Neuron (in vitro differentiated cells): ENCODE data around the gene AMD1.

Experiments
- H2AFZ ChIP-seq: one replicate; pipeline ENCODE4 v1.6.1; 2013; ENCODE audit warnings: low read depth, mild to moderate bottlenecking, inconsistent platforms, low read length, moderate library complexity
- H3K27me3 ChIP-seq: one replicate; pipeline ENCODE4 v1.6.1; 2013; ENCODE audit warnings: low read length; ENCODE audit not compliant: insufficient read depth
- H3K36me3 ChIP-seq: one replicate; pipeline ENCODE4 v1.6.1; 2013; ENCODE audit warnings: low read length; ENCODE audit not compliant: insufficient read depth
- H3K4me1 ChIP-seq: one replicate; pipeline ENCODE4 v1.6.1; 2013; ENCODE audit warnings: low read length; ENCODE audit not compliant: insufficient read depth
- H3K4me3 ChIP-seq: 2 replicates; pipeline ENCODE4 v1.5.1; 2013; ENCODE audit warnings: mild to moderate bottlenecking, low read length, moderate library complexity
- H3K9me3 ChIP-seq: one replicate; pipeline ENCODE4 v1.6.1; 2013; ENCODE audit warnings: low read length

The AMD1 gene

GRCh38 chr6:110858562-110859214 lies 15.9 kb upstream of the AMD1 start:
- H3K27me3 ChIP-seq, result no peaks in the 10 kb centered on the region
- H3K9me3 ChIP-seq, result no peaks in the 10 kb centered on the region
- H3K36me3 ChIP-seq, result no peaks in the 10 kb centered on the region
- no peak overlapping the region for H2AFZ ChIP-seq
- H3K4me1 ChIP-seq, result no peaks in the 10 kb centered on the region
- no peak overlapping the region for H3K4me3 ChIP-seq

- no peaks in the 10 kb centered on the region for H3K36me3 ChIP-seq
- no peaks in the 10 kb centered on the region for H3K27me3 ChIP-seq
- H2AFZ ChIP-seq, result no peak overlapping the region
- H3K4me1 ChIP-seq, result peaks cover under 1% of the 10 kb centered on the region
- H3K9me3 ChIP-seq, result no peaks in the 10 kb centered on the region
- H3K4me3 ChIP-seq, result no peak overlapping the region
Measured at GRCh38 chr6:110859335-110859792, 15.2 kb upstream of the AMD1 start.

- Histone ChIP-seq H3K4me3 (no peak overlapping the region), H3K36me3 (no peaks in the 10 kb centered on the region), H3K27me3 (no peaks in the 10 kb centered on the region), H3K9me3 (no peaks in the 10 kb centered on the region), H2AFZ (peak overlapping the region; percentile 5), H3K4me1 (peaks cover 10% of the 10 kb centered on the region)
Measured at GRCh38 chr6:110864824-110865223, 9.8 kb upstream of the AMD1 start.

- H3K4me1 ChIP-seq, result peaks cover 18% of the 10 kb centered on the region
- no peaks in the 10 kb centered on the region for H3K27me3 ChIP-seq
- peak overlapping the region; percentile 49 for H2AFZ ChIP-seq
- no peaks in the 10 kb centered on the region for H3K9me3 ChIP-seq
- peak overlapping the region; percentile 83 for H3K4me3 ChIP-seq
- no peaks in the 10 kb centered on the region for H3K36me3 ChIP-seq
Measured at GRCh38 chr6:110874880-110875547, 429 bp downstream of the AMD1 start.

GRCh38 chr6:110875548-110876169 lies 1.1 kb downstream of the AMD1 start:
- Histone ChIP-seq H3K4me3 (peak overlapping the region; percentile 83), H3K4me1 (peaks cover 18% of the 10 kb centered on the region), H2AFZ (peak overlapping the region; percentile 49), H3K9me3 (no peaks in the 10 kb centered on the region), H3K27me3 (no peaks in the 10 kb centered on the region), H3K36me3 (no peaks in the 10 kb centered on the region)

- Histone ChIP-seq H3K36me3 (no peaks in the 10 kb centered on the region), H3K4me3 (peak overlapping the region; percentile 83), H3K27me3 (no peaks in the 10 kb centered on the region), H3K4me1 (peaks cover 18% of the 10 kb centered on the region), H2AFZ (no peak overlapping the region), H3K9me3 (no peaks in the 10 kb centered on the region)
Measured at GRCh38 chr6:110876170-110876773, 1.7 kb downstream of the AMD1 start.

- Histone ChIP-seq H2AFZ (no peak overlapping the region), H3K4me3 (peak overlapping the region; percentile 83), H3K9me3 (no peaks in the 10 kb centered on the region), H3K4me1 (peaks cover 18% of the 10 kb centered on the region), H3K36me3 (no peaks in the 10 kb centered on the region), H3K27me3 (no peaks in the 10 kb centered on the region)
Measured at GRCh38 chr6:110876806-110877564, 2.4 kb downstream of the AMD1 start.

- H2AFZ ChIP-seq, result no peak overlapping the region
- no peaks in the 10 kb centered on the region for H3K27me3 ChIP-seq
- peaks cover 18% of the 10 kb centered on the region for H3K4me1 ChIP-seq
Measured at GRCh38 chr6:110877569-110877968, 3.0 kb downstream of the AMD1 start.

GRCh38 chr6:110878751-110879522 lies 4.4 kb downstream of the AMD1 start:
- Histone ChIP-seq H2AFZ (no peak overlapping the region), H3K4me1 (peaks cover 15% of the 10 kb centered on the region), H3K4me3 (no peak overlapping the region)

More at GRCh38 chr6:110877569-110877968, 3.0 kb downstream of the AMD1 start:
- Histone ChIP-seq H3K36me3 (no peaks in the 10 kb centered on the region), H3K4me3 (peak overlapping the region; percentile 83), H3K9me3 (no peaks in the 10 kb centered on the region)

GRCh38 chr6:110880651-110881050 lies 6.1 kb downstream of the AMD1 start:
- peaks cover 15% of the 10 kb centered on the region for H3K4me1 ChIP-seq
- H3K27me3 ChIP-seq, result no peaks in the 10 kb centered on the region
- H3K4me3 ChIP-seq, result no peak overlapping the region
- no peak overlapping the region for H2AFZ ChIP-seq
- no peaks in the 10 kb centered on the region for H3K36me3 ChIP-seq
- peaks cover 2% of the 10 kb centered on the region for H3K9me3 ChIP-seq

More at GRCh38 chr6:110878751-110879522, 4.4 kb downstream of the AMD1 start:
- H3K9me3 ChIP-seq, result peaks cover 2% of the 10 kb centered on the region
- H3K27me3 ChIP-seq, result no peaks in the 10 kb centered on the region
- H3K36me3 ChIP-seq, result no peaks in the 10 kb centered on the region

GRCh38 chr6:110881546-110882273 lies 7.1 kb downstream of the AMD1 start:
- Histone ChIP-seq H3K9me3 (peaks cover 2% of the 10 kb centered on the region), H3K4me1 (peaks cover 15% of the 10 kb centered on the region), H2AFZ (no peak overlapping the region), H3K36me3 (peaks cover under 1% of the 10 kb centered on the region), H3K4me3 (no peak overlapping the region), H3K27me3 (no peaks in the 10 kb centered on the region)
